MM.1S (cell line): ENCODE measurements around the gene MNAT1.
A peak's percentile ranks its signal among the peaks of the same experiment; 100 is the strongest.

Source experiments
- DNase-seq: peaks from one replicate; pipeline ENCODE4 v3.0.0-alpha.2; 2015
- H2AFZ ChIP-seq: fragments of 300-600 bp; sonication (generic); 2 replicates; pipeline ENCODE4 v1.6.0; 2016; ENCODE audit warnings: antibody characterized with exemption, low read length
- H3F3A ChIP-seq: fragments of 300-600 bp; sonication (generic); 2 replicates; pipeline ENCODE4 v1.6.1; 2016; ENCODE audit warnings: mild to moderate bottlenecking, antibody characterized with exemption, low read length, moderate library complexity, mixed read lengths; ENCODE audit not compliant: insufficient read depth
- H3K27ac ChIP-seq: fragments of 300-600 bp; sonication (generic); 2 replicates; pipeline ENCODE4 v1.5.1; 2016; ENCODE audit warnings: mild to moderate bottlenecking, low read length
- H3K27me3 ChIP-seq: fragments of 300-600 bp; sonication (generic); replicated peaks from 2 replicates; pipeline ENCODE4 v1.6.0; 2016; ENCODE audit warnings: low read length; ENCODE audit not compliant: insufficient read depth
- H3K36me3 ChIP-seq: fragments of 300-600 bp; sonication (generic); replicated peaks from 2 replicates; pipeline ENCODE4 v1.6.1; 2016; ENCODE audit warnings: mild to moderate bottlenecking, low read length, mixed read lengths; ENCODE audit not compliant: insufficient read depth
- H3K4me1 ChIP-seq: fragments of 300-600 bp; sonication (generic); 2 replicates; pipeline ENCODE4 v1.6.1; 2016; ENCODE audit warnings: low read length, mixed read lengths
- H3K4me2 ChIP-seq: fragments of 300-600 bp; sonication (generic); 2 replicates; pipeline ENCODE4 v1.6.0; 2016; ENCODE audit warnings: low read depth, low read length
- H3K4me3 ChIP-seq: fragments of 300-600 bp; sonication (generic); 2 replicates; pipeline ENCODE4 v1.5.1; 2016; ENCODE audit warnings: low read length, mixed read lengths
- H3K79me2 ChIP-seq: fragments of 300-600 bp; sonication (generic); 2 replicates; pipeline ENCODE4 v1.6.1; 2016; ENCODE audit warnings: mixed run types, low read length, mixed read lengths
- H3K9ac ChIP-seq: fragments of 300-600 bp; sonication (generic); 2 replicates; pipeline ENCODE4 v1.6.1; 2016; ENCODE audit warnings: low read length, mixed read lengths
- H3K9me2 ChIP-seq: fragments of 300-600 bp; sonication (generic); replicated peaks from 2 replicates; pipeline ENCODE4 v1.6.1; 2016; ENCODE audit warnings: mild to moderate bottlenecking, low read length, mixed read lengths; ENCODE audit not compliant: insufficient read depth
- H3K9me3 ChIP-seq: fragments of 300-600 bp; sonication (generic); replicated peaks from 2 replicates; pipeline ENCODE4 v1.6.1; 2016; ENCODE audit warnings: mild to moderate bottlenecking, low read length, mixed read lengths; ENCODE audit not compliant: insufficient read depth
- H4K20me1 ChIP-seq: fragments of 300-600 bp; sonication (generic); 2 replicates; pipeline ENCODE4 v1.6.1; 2016; ENCODE audit warnings: mild to moderate bottlenecking, low read length, moderate library complexity, mixed read lengths; ENCODE audit not compliant: insufficient read depth
- EZH2 ChIP-seq: fragments of 300-600 bp; sonication (generic); optimal IDR thresholded peaks from 2 replicates; pipeline ENCODE3; 2017; ENCODE audit warnings: low read depth, mild to moderate bottlenecking, antibody characterized with exemption, low read length, mixed read lengths
- EZH2phosphoT487 ChIP-seq: fragments of 300-600 bp; sonication (generic); IDR thresholded peaks from 2 replicates; pipeline ENCODE4 v1.6.1; 2018; ENCODE audit warnings: antibody characterized with exemption, low read length
- TF ChIP-seq, protein P1 (sequence below): fragments of 300-600 bp; sonication (generic); IDR thresholded peaks from 2 replicates; pipeline ENCODE4 v1.5.1; 2016; ENCODE audit warnings: antibody characterized with exemption, low read length, mixed read lengths

MNAT1 gene

DNA sequence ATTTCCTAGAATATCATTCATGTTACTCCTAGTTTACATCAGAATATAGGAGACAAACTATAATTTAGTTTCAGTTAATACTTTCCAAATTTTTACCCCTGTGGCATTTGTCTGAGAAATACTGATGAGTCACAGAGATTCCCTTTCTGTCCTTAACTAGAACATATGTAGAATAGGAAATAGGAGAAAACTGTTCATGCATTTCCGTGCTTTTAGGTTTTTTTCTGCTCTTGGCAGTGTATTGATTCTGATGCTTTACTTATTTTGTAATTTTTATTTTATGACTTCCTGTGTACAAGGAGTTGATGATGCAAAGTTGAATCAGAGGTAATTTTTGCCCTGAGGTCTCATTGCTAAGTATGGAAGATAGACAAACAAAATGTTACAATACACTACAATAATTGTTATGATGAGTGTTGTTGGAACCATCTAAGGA lies 23.0 kb downstream of the MNAT1 start:
- Histone ChIP-seq H3K27me3 (no peaks in the 10 kb centered on the region), H3K36me3 (no peaks in the 10 kb centered on the region), H3K4me3 (no peak overlapping the region), H3K9me2 (no peaks in the 10 kb centered on the region), H3F3A (no peaks in the 10 kb centered on the region), H4K20me1 (no peaks in the 10 kb centered on the region), H3K9me3 (no peaks in the 10 kb centered on the region), H3K4me1 (peaks cover 14% of the 10 kb centered on the region), H3K9ac (no peak overlapping the region), H3K79me2 (peaks cover 11% of the 10 kb centered on the region), H3K27ac (no peak overlapping the region), H2AFZ (no peak overlapping the region), H3K4me2 (no peak overlapping the region)
- TF ChIP-seq, protein P1, sequence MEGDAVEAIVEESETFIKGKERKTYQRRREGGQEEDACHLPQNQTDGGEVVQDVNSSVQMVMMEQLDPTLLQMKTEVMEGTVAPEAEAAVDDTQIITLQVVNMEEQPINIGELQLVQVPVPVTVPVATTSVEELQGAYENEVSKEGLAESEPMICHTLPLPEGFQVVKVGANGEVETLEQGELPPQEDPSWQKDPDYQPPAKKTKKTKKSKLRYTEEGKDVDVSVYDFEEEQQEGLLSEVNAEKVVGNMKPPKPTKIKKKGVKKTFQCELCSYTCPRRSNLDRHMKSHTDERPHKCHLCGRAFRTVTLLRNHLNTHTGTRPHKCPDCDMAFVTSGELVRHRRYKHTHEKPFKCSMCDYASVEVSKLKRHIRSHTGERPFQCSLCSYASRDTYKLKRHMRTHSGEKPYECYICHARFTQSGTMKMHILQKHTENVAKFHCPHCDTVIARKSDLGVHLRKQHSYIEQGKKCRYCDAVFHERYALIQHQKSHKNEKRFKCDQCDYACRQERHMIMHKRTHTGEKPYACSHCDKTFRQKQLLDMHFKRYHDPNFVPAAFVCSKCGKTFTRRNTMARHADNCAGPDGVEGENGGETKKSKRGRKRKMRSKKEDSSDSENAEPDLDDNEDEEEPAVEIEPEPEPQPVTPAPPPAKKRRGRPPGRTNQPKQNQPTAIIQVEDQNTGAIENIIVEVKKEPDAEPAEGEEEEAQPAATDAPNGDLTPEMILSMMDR, result no peak
- TF ChIP-seq EZH2 (no peak), EZH2phosphoT487 (no peak)
- DNase-seq, result no peak

DNA sequence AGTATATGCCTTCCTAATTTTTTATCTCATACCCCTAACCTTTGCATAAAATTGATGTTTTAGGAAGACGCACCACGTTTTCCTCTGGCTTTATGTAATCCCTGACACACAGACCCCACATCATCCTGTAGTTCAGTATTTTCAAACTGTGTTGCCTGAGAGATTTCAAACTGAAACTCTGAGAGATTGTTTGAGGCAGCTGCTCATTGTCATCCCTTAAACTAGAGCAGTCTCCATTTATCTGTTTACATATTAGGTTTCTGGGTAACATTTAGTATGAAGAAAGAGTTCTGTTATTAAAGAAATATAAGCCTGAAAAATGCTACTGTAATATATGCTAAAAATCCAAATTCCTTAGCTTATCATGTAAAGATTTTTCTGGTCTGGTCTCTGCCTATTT lies 24.3 kb downstream of the MNAT1 start:
- H4K20me1 ChIP-seq, result no peaks in the 10 kb centered on the region
- H3K79me2 ChIP-seq, result peaks cover 11% of the 10 kb centered on the region
- H3K9me3 ChIP-seq, result no peaks in the 10 kb centered on the region
- no peak overlapping the region for H3K9ac ChIP-seq
- peak; percentile 17 for DNase-seq
- TF ChIP-seq, protein P1, result no peak
- TF ChIP-seq EZH2 (no peak), EZH2phosphoT487 (no peak)
- peaks cover 11% of the 10 kb centered on the region for H3K4me1 ChIP-seq
- H3K27me3 ChIP-seq, result no peaks in the 10 kb centered on the region
- no peak overlapping the region for H3K4me3 ChIP-seq
- H3K9me2 ChIP-seq, result no peaks in the 10 kb centered on the region
- H3K4me2 ChIP-seq, result peak overlapping the region; percentile 37
- no peaks in the 10 kb centered on the region for H3F3A ChIP-seq
- H2AFZ ChIP-seq, result no peak overlapping the region
- H3K36me3 ChIP-seq, result no peaks in the 10 kb centered on the region
- H3K27ac ChIP-seq, result peak overlapping the region; percentile 16; the same call in 1 of the 2 replicates

DNA sequence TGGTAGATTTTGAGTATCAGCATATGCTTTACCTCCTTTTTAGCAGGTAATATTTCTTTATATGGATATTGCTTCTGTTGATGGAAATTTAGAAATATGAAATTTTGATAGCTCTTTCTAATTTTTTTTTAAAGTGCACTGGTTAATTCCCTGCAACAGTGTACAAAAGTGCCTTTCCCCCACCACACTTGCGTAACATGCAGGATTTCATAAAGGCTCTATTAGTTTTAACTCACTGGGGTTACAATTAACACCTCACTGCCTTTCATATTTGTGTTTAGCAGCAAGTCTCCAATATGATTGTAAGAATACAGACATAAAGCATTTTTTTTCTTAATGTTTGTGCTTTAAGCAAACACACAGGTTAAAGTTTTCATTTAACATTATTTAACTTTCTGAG lies 25.6 kb downstream of the MNAT1 start:
- H3K9ac ChIP-seq, result no peak overlapping the region
- H3K4me2 ChIP-seq, result no peak overlapping the region

More for the DNA sequence above, 25.6 kb downstream of the MNAT1 start:
- no peaks in the 10 kb centered on the region for H4K20me1 ChIP-seq
- no peaks in the 10 kb centered on the region for H3K9me3 ChIP-seq
- no peak overlapping the region for H3K4me3 ChIP-seq
- no peaks in the 10 kb centered on the region for H3K36me3 ChIP-seq
- peaks cover 11% of the 10 kb centered on the region for H3K79me2 ChIP-seq
- DNase-seq, result no peak
- H2AFZ ChIP-seq, result no peak overlapping the region
- H3K9me2 ChIP-seq, result no peaks in the 10 kb centered on the region
- peaks cover 11% of the 10 kb centered on the region for H3K4me1 ChIP-seq
- no peak for TF ChIP-seq EZH2
- TF ChIP-seq, protein P1, result no peak
- TF ChIP-seq EZH2phosphoT487, result no peak
- no peaks in the 10 kb centered on the region for H3K27me3 ChIP-seq
- no peaks in the 10 kb centered on the region for H3F3A ChIP-seq
- H3K27ac ChIP-seq, result no peak overlapping the region
